Ishikawa (cell line): ENCODE results near the gene WWC1.

ENCODE experiments used
- CEBPB ChIP-seq: IDR thresholded peaks from 2 replicates; pipeline ENCODE4 v1.6.1; 2012
- CREB1 ChIP-seq: IDR thresholded peaks from 2 replicates; pipeline ENCODE4 v1.6.1; 2012; ENCODE audit warnings: low read depth
- EGR1 ChIP-seq: IDR thresholded peaks from 2 replicates; pipeline ENCODE4 v1.6.1; 2012
- EP300 ChIP-seq: IDR thresholded peaks from 2 replicates; pipeline ENCODE4 v1.6.1; 2012; ENCODE audit warnings: borderline replicate concordance
- REST ChIP-seq: IDR thresholded peaks from 2 replicates; pipeline ENCODE4 v1.6.1; 2012; ENCODE audit warnings: low read depth, mild to moderate bottlenecking
- TAF1 ChIP-seq: IDR thresholded peaks from 2 replicates; pipeline ENCODE4 v1.6.1; 2012; ENCODE audit warnings: low read depth, mild to moderate bottlenecking
- USF1 ChIP-seq: IDR thresholded peaks from 2 replicates; pipeline ENCODE4 v1.6.1; 2012
- ZBTB7A ChIP-seq: IDR thresholded peaks from 2 replicates; pipeline ENCODE4 v1.6.1; 2012; ENCODE audit warnings: low read depth

- TF ChIP-seq CREB1: no peak
- TF ChIP-seq EP300: no peak
- TF ChIP-seq EGR1: no peak
- TF ChIP-seq TAF1: no peak
- TF ChIP-seq USF1: no peak
- TF ChIP-seq CEBPB: no peak
- TF ChIP-seq ZBTB7A: no peak
- TF ChIP-seq REST: no peak
Observed at GRCh38 chr5:168468836-168469235, 177.4 kb downstream of the WWC1 start.
